SHP77 treated with DMSO at 0.1 percent for 48 hours (cell line): Measurements from ENCODE around the gene SPAG5.

Source experiments
- DNase-seq: peaks from one replicate; lab custom pipeline; 2025; lab: John Stamatoyannopoulos, UW

The SPAG5 gene

GRCh38 chr17:28545787-28546415 lies 52.9 kb downstream of the SPAG5 start:
- DNase-seq, result no peak

DNA sequence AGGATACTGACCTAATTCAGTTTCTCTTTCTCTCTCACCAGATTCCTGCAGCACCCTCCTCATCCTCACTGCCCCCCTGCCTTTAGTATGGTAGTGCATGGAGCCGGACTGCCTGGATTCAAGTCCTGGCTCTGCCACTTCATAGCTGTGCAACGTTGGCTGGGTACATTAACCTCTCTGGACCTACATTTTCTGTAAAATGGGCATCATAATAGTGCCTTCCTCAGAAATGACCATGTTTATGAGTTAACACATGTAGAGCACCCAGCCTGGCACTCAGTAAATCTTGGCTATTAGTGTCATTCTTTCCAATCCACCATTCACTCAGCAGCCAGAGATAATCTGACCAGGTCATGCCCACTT lies 53.7 kb downstream of the SPAG5 start:
- DNase-seq, result no peak

- no peak for DNase-seq
Measured at GRCh38 chr17:28544402-28545140, 54.3 kb downstream of the SPAG5 start.

GRCh38 chr17:28541439-28541838 lies 57.4 kb downstream of the SPAG5 start:
- no peak for DNase-seq

GRCh38 chr17:28540231-28540630 lies 58.6 kb downstream of the SPAG5 start:
- no peak for DNase-seq

DNA sequence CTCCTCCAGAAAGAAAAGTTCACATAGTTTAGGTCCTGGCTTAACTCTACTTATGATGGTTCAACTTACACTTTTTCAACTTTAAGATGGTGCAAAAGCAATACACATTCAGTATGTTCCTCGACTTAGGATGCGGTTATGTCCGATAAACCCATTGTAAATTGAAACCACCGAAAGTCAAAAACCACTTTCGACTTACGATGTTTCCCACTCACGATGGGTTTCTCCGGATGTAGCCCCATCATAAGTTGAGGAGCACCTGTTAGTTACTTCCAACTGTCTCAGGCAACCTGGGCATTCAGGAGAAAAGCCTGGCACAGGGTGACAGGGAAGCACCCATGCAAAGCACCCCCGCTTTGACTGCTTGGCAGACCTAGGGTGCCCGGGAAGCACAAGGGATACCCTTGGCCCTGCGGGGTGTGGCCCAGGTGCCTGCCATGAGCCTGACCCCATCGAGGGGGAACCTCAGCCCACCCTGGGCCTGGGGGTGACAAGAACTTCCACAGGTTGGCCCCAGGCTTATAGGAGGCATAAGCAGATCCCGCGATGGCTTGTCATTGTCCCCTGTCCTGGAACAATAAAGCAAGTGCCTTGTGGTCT lies 60.4 kb downstream of the SPAG5 start:
- no peak for DNase-seq

DNA sequence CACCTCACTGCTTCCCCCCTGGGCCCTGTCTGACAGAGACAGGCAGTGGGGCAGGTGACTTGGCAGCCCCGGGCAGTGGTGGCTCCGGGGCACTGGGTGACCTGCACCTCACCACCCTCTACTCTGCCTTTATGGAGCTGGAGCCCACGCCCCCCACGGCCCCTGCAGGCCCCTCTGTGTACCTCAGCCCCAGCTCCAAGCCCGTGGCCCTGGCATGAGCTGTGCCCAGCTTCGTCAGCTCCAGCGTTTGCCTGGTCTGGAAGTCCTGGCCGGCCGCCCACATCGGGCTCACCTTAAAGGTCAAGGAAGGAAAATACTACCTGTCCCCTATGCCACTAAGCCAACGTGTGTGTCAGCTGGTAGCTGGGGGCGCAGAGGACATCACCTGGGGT lies 61.6 kb downstream of the SPAG5 start:
- DNase-seq, result no peak

- no peak for DNase-seq
Measured at GRCh38 chr17:28536532-28537218, 62.1 kb downstream of the SPAG5 start.

GRCh38 chr17:28534740-28535375 lies 64.0 kb downstream of the SPAG5 start:
- no peak for DNase-seq

DNA sequence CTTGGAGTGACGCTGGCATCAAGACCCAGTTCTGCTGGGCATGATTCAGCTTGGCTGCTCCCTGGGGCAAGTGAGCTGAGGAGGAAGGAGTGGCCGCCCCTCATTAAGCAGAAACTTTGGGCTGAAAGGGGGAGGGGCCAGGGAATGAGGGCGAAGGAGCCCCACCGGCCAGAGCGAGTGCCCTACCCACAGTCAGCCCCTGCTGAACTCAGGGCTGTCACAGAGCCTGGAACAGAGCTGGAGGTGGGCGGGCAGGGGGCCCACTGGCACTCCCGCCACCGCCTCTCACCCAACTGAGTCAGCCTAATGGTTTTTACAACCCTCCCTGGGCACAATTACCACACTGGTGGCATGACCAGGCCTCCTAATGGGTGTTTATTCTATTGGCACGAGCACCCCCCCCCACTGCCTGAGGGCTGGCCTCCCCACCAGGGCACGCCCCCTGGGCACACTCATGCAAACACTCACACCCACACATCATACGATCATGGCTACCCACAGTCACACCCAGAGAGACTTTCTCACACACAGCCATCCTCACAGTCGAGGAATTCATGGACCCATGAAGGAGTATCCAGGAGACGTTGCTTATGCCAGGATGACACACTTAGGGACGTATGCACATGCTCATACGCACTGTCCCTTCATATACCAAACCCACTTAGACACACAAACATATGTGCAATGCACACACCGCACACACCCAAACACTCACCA lies 65.6 kb downstream of the SPAG5 start:
- no peak for DNase-seq

GRCh38 chr17:28532050-28532960 lies 66.5 kb downstream of the SPAG5 start:
- no peak for DNase-seq

DNA sequence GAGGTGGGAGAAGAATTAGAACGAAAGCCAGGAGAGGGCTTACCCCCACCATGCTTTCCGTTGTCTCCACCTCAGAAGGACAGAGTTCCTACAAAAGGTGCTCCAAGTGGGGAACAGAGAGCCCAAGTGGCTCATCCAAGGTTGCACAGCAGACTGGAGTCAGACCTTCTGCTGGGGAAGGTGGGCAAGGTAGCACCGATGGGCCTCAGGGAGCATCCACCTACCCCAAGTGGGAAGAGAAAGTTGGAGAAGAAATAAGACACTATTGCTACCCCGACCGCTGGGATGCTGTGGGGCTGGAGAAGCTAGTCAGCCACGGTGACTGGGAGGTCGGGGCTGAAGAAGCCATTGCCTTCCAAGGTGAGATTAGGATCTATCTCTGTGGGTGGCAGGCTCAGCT lies 67.9 kb downstream of the SPAG5 start:
- DNase-seq, result no peak

DNA sequence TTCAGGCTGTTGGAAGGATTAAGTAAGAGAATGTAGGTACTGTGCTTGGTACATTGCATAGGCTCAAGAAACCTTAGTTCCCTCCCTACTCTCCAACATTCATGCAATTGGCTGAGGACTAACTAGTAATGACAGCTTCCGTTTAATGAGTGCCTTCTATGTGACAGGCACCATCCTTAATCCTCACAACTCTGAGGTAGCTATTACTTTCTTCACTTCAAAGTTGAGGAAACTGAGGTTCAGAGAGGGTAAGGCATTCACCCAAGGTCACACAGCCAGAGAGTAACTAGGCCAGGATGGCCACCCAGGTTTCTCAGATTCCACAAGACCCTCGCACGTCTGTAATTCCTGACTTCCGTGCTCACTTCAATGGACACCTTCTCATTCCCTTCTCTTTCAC lies 68.6 kb downstream of the SPAG5 start:
- no peak for DNase-seq

DNA sequence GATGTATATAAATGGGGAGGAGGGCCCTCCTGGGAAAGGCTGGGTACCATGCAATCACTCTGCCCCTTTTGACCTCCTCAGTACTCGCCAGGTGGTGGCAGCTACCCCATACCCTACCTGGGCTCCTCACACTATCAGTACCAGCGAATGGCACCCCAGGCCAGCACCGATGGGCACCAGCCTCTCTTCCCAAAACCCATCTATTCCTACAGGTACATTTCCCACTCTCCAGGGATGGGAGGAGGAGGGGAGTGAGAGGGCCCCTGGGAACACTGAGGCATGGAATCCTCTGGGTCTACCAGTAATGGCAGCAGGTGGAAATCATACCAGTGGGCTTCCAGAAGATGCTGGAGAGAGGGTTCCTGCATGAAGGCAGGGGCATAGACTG lies 69.8 kb downstream of the SPAG5 start:
- no peak for DNase-seq

GRCh38 chr17:28528327-28529012 lies 70.4 kb downstream of the SPAG5 start:
- DNase-seq, result no peak

GRCh38 chr17:28527859-28528258 lies 71.0 kb downstream of the SPAG5 start:
- no peak for DNase-seq
